NCI-H748 (cell line): Measurements from ENCODE around the gene MYO5A.
"Not testable (repeated sequence)": the region's sequence is repeated elsewhere in the genome, so short reads cannot be mapped to it uniquely, and the experiment has no call there.

Experiments used
- DNase-seq: peaks from one replicate; lab custom pipeline; 2025; ENCODE audit not compliant: unreplicated experiment; lab: John Stamatoyannopoulos, UW

MYO5A gene

DNA sequence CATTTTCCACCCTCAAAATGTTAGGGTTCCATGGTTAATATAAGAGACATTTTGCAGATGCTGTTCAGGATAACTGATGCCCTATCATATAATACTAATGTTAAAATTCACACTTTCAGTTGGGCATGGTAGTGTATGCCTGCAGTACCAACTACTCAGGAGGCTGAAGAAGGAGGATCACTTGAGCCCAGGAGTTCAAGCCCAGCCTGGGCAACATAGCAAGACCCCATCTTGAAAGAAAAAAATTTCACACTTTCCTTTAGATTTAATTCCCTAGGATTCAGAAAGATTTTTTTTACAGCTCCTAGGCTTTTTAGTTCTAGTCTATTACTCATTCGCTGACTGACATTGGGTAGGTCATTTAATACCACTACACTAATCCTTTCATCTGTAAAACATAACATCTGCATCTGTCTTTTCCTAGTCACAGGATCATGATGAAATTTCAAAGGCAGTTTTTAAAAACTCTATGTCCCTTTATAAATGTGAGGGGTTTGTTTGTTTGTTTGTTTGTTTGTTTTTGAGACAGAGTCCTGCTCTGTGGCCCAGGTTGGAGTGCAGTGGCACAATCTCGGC is 103.7 kb downstream of the MYO5A start:
- DNase-seq = no peak

GRCh38 chr15:52423852-52424251 is 104.8 kb downstream of the MYO5A start:
- DNase-seq = no peak

- DNase-seq = no peak
Measured at GRCh38 chr15:52422001-52422400, 106.7 kb downstream of the MYO5A start.

GRCh38 chr15:52421029-52421428 is 107.7 kb downstream of the MYO5A start:
- DNase-seq = no peak

DNA sequence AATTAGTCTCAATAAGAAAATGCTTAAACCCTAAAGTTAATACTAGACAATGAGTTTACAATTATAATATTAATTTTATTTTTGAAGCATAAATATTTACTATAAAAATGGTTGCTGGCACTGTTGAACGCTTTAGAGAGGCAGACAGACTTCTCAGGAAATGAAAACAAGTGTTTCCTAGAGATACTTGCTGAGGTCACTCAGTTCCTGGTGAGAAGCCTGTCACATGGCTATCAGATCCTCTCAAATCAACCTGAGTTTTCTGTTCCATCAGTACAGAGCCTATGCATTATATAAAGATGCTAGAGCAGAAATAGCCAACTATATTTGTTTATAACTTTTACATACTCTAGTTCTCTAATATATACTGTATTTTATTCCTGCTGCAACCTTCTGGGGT is 109.2 kb downstream of the MYO5A start:
- DNase-seq = no peak

GRCh38 chr15:52417957-52418356 is 110.7 kb downstream of the MYO5A start:
- no peak for DNase-seq

- DNase-seq = no peak
Measured at GRCh38 chr15:52417521-52417920, 111.2 kb downstream of the MYO5A start.

DNA sequence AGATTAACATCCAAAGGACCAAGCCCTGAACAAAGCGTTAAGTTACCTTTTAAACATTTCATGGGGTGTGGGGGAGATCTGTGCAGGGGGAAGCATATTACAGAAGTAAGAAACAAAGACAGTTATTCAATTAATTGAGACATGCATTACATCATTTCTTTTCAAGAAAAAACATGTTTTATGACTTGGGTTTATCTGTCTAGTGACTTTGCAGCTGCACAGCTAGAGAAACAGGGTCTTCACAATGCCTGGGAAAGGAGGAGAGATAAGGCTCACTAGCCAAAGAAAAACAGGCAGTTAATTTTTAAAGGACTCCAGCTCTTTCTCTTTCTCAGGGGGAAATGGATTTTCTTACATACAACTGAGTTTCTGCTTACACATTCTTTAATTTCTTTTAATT is 112.1 kb downstream of the MYO5A start:
- DNase-seq = not testable (repeated sequence)

DNA sequence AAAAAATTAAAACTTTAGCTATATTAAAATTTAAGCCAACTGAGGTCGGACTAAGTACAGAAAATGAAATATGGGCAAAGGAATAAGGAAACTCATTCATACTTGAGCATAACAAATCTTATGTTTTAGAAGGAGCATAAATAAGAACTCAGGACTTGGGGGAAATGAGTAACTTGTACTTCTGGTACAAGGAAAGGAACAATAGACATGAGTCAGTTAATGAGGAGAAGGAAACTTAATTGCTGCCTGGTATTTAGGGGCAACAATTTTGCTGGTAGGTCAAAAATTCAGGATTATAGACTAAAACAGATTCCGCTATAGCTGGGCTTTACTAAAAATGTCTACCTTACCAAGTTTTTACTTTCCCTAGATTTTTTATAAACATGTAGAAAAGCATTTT is 113.1 kb downstream of the MYO5A start:
- no peak for DNase-seq

GRCh38 chr15:52414936-52415335 is 113.7 kb downstream of the MYO5A start:
- no peak for DNase-seq

DNA sequence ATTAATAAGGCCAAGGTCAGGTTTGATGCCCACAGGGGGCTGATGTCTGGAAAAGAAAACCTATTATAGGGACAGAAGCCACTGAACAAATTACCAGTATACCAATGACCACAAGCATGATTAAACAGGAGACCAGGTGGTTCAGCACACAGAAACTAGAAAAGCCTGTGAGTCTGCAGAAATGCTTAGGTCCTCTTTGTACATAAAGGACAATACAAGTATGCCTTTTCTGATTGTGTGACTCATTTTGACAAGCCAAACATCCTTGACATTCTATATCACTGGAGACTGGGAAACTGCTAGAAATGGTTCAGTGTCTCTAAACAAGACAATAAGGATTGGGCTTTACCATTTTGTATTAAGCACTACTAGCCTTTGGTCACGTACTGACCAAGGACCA is 119.9 kb downstream of the MYO5A start:
- no peak for DNase-seq

GRCh38 chr15:52407374-52407773 is 121.3 kb downstream of the MYO5A start:
- DNase-seq = no peak

- no peak for DNase-seq
Measured at GRCh38 chr15:52406601-52407000, 122.1 kb downstream of the MYO5A start.

DNA sequence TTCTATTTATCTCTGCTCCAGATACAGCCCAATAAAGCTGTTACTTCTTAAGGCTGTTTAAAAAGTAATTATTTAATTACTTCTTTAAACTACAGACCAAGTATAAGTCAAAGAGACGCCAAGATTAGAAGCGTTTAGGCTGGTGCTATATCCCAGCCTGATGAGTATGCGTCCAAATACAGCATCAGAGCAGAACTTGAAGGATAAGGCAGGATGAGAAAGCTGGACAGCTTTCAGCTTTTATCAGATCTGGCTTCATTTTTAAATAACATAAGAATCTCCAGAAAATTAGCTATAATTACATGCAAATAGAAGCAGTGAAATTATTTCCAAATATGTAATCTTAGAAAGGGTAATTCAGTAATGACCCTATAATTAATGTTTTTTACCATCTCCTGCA is 122.8 kb downstream of the MYO5A start:
- no peak for DNase-seq

DNA sequence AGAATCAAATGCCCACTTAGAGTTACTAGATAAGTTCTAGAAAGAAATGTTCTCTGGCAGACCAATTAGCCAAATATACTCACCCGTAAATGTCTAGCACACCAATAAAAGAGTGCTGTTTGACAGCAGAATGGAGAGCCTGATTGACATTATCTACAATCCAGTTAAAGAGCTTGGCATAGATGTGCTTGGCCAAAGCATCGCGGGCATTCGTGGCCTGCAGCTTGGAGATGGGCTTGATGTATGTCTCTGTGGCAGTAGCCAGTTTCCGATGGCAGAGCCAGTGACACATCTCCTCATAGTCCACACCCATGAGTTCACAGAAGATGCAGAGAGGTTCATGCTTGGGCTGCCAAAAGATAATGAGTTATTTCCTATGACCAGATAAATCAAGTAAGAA is 131.6 kb downstream of the MYO5A start:
- no peak for DNase-seq

- DNase-seq = no peak
Measured at GRCh38 chr15:52394118-52394517, 134.6 kb downstream of the MYO5A start.

GRCh38 chr15:52392008-52392687 is 136.5 kb downstream of the MYO5A start:
- no peak for DNase-seq

DNA sequence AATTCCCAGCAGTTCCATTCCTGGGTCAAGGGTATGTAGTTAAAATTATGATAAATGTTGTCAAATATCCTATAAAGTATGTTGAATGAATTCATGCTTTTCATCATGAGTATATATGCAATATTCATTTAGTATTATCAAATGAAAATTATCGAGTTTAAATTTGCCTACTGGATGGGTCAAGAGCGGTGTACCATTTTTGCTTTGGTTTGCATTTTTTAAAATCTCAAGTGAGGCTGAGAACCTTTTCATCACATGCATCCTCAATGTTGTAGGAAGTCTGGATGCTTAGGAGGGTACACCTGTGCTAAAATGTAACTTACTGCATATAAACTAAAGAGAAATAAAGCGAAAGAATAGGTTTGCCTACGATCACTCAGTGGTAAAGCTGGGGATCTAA is 137.6 kb downstream of the MYO5A start:
- DNase-seq = no peak

DNA sequence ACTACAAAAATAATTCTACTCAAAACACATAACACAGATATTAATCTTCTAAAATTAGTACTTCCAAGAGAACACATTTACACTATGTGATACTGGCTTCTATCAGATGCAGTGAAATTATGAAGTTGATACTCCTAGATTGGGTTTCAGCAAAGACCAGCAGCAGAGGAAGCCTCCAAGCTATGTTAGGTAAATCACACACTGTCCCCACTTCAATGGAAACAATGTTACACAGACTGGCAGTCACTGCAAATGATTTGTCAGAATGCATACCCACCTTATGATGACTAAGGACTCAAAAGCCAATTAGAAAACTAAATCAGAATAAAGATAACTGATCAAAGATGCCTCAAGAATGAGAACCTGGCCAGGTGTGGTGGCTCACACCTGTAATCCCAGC is 143.0 kb downstream of the MYO5A start:
- DNase-seq = no peak

- DNase-seq = no peak
Measured at GRCh38 chr15:52383100-52383588, 145.5 kb downstream of the MYO5A start.

- no peak for DNase-seq
Measured at GRCh38 chr15:52382647-52383046, 146.0 kb downstream of the MYO5A start.

GRCh38 chr15:52379395-52380106 is 149.1 kb downstream of the MYO5A start:
- DNase-seq = no peak
